Activated CD4-positive, alpha-beta T cell treated with anti-CD3 and anti-CD28 coated beads, Interleukin-2, amount 50 U/mL, for 24 hours (primary cell): ENCODE data around the gene TAOK3.
"Not testable (repeated sequence)": the region's sequence is repeated elsewhere in the genome, so short reads cannot be mapped to it uniquely, and the experiment has no call there.

Source experiments
- DNase-seq, 2 donors: peaks; one replicate each; pipeline ENCODE4 v3.0.0-alpha.2; 2020; ENCODE audit warnings: low read depth in 1 of 2, low spot score in 1 of 2

TAOK3 gene

DNA sequence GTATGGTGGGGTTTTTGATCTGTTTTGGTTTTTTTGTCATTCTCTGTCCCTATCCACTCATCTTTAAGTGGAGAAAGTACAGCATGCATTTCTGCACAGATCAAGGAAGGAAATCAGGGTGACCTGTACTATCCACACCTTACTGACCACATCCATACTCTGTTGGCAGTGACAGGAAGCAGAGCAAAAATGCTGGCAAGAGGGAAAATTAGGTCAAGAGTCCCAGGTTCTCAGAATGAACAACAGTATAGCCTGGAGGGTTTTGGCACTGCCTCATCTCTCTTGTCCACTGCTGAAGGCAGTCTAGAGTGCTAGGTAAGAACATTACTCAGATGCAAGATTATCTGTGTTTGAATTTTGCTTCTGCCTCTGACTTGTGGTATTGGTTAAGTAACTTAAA lies 70.7 kb downstream of the TAOK3 start:
- no peak for DNase-seq

DNA sequence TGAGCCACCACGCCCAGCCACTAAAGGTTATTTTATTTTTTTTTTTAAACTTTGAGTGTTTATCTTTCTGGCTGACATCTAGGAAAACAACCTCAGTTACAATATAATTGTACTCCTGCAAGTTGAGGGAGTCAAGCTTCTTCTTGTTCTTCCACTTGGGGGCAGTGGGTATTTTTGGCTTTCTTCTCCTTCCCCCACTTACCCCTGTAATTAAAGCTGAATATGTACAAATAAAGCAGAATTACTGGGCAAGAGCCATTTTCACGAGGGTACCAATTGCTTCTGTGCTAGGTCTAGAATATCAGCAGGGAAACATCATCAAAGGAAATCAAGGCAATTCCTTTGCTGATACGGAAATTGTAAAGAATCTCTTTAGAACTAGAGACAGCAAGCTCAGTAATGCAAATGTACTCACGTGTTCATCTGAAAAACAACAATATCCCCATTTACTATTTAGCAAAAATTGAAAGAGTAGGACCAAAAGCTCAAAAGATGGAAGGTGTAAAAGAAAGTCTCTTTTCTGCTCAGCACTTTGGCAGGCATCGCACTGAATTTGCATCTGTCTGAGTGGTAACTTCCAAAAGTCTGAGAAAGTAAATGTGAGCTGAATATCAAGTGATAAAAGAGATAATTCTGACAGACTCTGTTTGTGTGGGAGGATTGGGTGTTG lies 72.8 kb downstream of the TAOK3 start:
- no peak for DNase-seq

GRCh38 chr12:118297284-118297683 lies 75.4 kb downstream of the TAOK3 start:
- no peak for DNase-seq

DNA sequence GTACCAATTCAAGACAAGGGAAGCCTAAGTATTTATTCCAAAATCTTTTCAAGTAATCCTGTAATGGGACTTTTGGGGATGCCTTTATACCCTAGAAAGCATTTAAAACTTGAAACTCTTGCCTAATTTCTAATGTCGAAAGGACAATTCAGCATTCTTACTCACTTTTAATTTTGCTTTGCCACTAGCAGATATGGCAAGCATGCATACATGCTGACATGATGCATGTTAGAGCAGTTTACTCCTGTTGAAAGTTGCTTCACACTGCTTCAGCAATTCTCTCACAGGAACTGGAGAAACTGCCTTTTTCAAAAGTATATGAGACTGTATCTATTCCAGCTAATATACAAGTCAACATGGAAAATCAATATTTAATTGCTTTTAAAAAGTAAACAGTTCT lies 79.9 kb downstream of the TAOK3 start:
- DNase-seq: no peak

GRCh38 chr12:118290130-118290529 lies 82.6 kb downstream of the TAOK3 start:
- no peak for DNase-seq

DNA sequence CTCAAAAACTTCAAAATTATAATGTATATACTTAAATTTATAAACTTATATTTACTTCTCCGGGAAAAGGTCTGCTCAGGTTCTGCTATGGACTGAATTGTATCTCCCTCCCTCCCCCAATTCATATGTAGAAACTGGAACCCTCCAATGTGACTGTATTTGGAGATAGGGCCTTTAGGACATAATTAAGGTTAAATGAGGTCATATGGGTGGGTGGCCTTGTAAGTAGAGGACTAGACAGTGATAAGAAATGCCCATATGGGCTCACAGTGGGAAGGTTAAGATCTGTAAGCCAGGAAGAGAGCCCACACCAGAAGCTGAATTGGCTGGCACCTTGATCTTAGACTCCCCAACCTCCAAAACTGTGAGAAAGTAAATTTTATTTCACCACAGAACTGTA lies 84.5 kb downstream of the TAOK3 start:
- no peak for DNase-seq

DNA sequence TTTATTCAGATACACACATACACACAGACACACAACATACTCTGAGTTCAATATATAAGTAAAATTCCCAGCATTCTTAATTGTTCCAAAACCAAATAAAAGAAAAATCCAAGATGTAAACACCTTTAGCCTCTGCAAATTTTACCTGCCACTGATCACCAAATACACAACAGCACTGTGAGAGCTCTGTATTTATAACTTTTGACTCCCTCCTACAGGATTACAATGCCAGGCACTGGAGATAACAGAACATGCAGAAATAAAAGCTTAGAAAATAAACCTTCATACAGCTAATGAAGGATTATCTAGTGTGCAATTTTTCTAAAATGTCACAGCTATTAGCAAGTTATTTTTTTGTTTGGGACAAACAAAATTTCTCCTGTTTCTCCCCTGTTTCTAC lies 85.0 kb downstream of the TAOK3 start:
- no peak for DNase-seq

GRCh38 chr12:118282767-118283166 lies 89.9 kb downstream of the TAOK3 start:
- no peak for DNase-seq

DNA sequence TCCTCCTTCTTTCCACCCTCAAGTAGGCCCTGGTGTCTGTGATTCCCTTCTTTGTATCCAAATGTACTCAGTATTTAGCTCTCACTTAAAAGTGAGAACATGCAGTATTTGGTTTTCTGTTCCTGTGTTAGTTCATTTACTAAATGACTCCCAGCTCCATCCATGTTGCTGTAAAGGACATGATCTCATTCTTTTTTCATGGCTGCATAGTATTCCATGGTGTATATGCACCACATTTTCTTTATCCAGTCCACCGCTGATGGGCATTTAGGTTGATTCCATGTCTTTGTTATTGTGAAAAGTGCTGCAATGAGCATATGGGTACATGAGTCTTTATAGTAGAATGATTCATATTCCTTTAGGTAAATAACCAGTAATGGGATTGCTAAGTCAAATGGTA lies 94.4 kb downstream of the TAOK3 start:
- not testable (repeated sequence) for DNase-seq

- no peak for DNase-seq
Observed at GRCh38 chr12:118274066-118274465, 98.6 kb downstream of the TAOK3 start.

DNA sequence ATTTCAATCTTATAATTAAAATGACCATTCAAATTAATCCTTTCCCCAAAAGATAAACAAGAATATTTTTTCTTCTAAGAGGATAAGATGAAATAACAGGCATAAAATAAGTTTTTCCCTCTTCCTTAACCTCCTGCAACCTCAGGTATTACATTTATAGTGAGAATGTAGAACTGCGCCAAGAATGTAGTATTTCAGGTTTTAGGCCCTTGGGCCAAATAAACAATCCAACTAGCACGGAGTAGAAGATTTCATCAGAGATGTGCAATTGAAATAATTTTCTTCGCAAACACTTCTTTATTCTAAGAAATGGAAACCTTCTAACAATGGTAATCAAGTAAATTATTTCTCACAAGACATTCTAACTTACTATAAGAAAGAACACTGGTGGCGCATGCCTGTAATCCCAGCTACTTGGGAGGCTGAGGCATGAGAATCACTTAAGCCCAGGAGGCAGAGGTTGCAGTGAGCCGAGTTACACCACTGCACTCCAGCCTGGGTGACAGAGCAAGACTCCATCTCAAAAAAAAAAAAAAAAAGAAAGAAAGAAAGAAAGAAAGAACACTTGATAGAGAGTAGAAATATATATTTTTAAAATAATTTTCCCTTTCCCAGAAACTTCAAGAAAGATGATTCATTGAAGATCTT lies 100.8 kb downstream of the TAOK3 start:
- DNase-seq: no peak

DNA sequence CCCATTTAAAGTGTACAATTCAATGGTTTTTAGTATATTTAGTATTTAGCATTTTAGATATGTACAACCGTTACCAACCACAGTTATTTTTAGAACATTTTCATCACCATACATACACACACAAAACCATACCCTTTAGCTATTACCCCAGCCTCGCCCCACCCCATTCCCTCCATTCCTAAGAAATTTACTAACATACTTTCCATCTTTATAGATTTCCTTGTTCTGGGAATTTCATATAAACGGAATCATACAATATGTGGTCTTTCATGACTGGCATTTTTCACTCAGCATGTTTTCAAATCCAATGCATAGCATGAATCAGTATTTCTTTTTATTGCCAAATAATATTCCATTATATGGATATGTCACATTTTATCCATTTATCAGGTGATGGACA lies 101.5 kb downstream of the TAOK3 start:
- no peak for DNase-seq

GRCh38 chr12:118269806-118270205 lies 102.9 kb downstream of the TAOK3 start:
- DNase-seq: no peak

DNA sequence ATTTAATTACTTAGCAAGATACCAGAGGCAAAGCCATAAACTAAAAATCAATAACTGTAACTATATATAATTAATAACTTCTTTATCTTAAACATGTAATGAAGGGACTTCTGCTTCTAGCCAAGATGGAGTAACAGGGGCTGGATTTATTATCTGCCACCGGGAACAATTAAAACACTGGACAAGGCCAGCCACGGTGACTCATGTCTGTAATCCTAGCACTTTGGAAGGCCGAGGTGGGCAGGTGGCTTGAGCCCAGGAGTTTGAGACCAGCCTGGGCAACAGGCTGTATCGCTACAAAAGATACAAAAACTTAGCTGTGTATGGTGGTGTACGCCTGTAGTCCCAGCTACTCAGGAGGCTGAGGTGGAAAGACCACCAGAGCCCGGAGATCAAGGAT lies 113.6 kb downstream of the TAOK3 start:
- DNase-seq: no peak

DNA sequence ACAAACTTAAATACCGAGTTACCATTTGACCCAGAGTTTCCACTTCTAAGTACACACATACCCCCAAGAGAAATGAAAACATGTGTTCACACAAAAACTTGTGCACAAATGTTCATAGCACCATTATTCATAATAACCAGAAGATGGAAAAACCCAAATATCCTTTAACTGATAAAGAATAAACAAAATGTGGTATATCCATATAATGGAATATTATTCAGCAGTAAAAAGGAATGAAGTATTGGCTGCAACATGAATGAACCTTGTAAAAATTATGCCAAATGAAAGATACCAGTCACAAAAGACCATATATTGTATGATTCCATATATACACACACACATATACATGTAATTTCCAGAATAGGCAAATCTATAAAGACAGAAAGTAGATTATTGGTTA lies 116.4 kb downstream of the TAOK3 start:
- DNase-seq: no peak

DNA sequence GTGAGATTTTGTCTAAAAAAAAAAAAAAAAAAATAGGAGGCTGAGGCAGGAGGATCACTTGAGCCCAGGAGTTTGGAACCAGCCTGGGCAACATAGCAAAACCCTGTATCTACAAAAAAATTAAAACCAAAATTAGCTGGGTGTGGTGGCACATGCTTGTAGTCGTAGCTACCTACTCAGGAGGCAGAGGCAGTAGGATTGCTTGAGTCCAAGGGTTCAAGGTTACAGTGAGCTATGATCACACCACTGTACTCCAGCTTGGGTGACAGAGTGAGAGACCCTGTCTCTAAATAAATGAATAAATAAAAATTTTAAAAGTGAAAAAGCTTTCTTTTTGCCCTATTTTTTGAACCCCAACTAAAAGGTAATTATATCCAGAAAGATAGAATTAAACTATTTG lies 123.2 kb downstream of the TAOK3 start:
- DNase-seq: no peak

DNA sequence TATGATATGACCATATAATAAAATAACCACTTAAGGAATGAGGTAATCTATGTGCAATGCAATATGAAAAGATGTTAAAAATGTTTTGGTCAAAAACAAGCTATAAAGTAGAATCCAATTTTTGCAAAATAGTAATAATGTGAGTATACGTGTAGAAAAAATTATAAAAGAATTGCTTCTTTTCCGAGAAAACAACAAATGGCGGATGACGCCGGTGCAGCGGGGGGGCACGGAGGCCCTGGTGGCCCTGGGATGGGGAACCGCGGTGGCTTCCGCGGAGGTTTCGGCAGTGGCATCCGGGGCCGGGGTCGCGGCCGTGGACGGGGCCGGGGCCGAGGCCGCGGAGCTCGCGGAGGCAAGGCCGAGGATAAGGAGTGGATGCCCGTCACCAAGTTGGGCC lies 126.8 kb downstream of the TAOK3 start:
- not testable (repeated sequence) for DNase-seq

- no peak for DNase-seq
Observed at GRCh38 chr12:118238888-118239287, 133.8 kb downstream of the TAOK3 start.

DNA sequence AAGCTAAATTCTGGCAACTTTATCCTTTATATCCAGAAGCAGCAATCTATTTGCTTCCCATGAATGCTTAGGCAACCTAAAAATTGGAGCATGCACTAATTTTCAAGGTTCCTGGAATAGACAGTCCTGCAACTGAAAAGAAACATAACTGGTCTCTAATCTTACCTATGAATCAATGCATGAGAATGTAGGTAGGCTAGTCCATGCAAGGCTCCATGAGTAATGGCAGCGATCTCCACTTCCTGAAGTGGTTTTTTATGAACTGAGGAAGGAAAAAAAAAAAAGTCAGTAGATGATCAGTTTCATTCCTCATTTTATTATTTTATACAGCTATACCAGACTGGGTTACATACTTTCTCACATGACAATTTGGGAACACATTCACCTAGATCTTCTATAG lies 134.8 kb downstream of the TAOK3 start:
- DNase-seq: no peak

DNA sequence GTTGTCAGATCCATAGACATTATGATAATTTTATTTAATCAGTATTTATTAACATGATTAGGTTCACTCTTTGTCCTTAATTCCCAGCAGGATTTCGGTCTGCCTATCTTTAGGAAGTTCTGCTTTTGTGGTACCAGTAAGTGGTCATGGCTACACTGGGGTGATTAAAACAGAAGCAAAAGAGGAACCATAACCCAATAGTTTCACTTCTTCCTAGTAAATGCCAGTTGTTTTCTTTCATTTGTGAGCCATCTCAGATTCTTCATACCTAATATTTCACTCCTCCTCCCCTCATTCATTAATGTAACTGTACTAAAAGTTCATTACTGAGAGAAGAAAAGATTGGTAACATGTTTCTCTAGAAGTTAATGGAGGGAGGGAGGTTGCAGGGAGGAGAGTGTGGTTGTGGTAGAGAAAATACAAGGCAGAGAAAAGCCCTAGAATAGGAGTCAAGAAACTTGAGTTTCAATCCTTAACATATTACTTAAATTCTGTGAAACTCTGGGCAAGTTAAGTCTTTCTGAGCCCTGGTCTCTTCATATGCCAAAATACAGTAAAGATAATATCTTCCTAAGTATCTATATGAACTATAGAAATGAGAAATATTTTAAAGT lies 135.5 kb downstream of the TAOK3 start:
- no peak for DNase-seq

DNA sequence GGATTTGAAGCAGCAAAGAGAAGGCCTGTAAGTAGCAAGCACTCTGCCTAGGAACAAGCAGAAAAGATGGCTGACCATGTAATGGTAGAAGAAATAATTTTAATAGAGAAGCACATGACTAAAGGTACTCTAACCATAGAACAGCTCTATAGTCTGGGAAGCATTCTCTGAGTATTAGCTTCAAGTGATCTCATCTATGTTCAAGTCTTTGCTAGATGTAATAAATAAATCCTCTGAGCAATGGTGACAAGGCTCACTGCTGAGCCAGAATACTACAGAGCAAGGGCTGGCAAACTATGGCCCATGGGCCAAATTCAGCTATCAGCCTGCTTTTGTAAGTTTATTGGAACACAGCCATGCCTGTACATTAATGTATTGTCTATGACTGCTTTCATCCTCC lies 152.0 kb downstream of the TAOK3 start:
- no peak for DNase-seq

DNA sequence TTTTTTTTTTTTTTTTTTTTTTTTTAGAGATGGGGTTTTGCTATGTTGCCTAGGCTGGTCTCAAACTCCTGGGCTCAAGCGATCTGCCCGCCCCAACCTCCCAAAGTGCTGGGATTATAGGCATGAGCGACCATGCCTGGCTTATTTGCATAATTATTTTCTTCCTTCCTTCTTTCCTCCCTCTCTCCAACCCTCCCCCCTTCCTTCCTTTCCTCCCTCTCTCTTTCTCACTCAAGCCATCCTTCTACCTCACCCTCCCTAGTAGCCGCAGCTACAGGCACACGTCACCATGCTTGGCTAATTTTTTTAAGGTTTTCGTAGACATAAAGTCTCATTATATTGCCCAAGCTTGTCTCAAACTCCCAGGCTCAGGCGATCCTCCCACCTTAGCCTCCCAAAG lies 152.9 kb downstream of the TAOK3 start:
- DNase-seq: no peak

GRCh38 chr12:118219106-118219505 lies 153.6 kb downstream of the TAOK3 start:
- no peak for DNase-seq
